Spinal cord (tissue), 10 donors: ENCODE measurements around the gene LONP1. TPM values are rescaled to one million over a fixed set of nuclear protein-coding genes. Genes with fewer than 3 reads are reported as not detected.
"Not testable (repeated sequence)": the region's sequence is repeated elsewhere in the genome, so short reads cannot be mapped to it uniquely, and the experiment has no call there.

Experiments used
- DNase-seq, 6 donors: peaks; one replicate each; pipeline versions ENCODE4 v3.0.0 to v3.0.0-alpha.2; 2013 to 2015; ENCODE audit warnings: low spot score in 6 of 6, low read depth in 4 of 6
- H3K27ac ChIP-seq: one replicate; pipeline ENCODE4 v1.5.1; 2013; ENCODE audit warnings: low read depth, low read length, control low read depth
- H3K27me3 ChIP-seq: one replicate; pipeline ENCODE4 v1.6.1; 2013; ENCODE audit warnings: low read length; ENCODE audit not compliant: control insufficient read depth, insufficient read depth
- H3K36me3 ChIP-seq: one replicate; pipeline ENCODE4 v1.6.1; 2013; ENCODE audit warnings: low read length; ENCODE audit not compliant: control insufficient read depth, insufficient read depth
- H3K4me1 ChIP-seq: one replicate; pipeline ENCODE4 v1.6.1; 2013; ENCODE audit warnings: low read length; ENCODE audit not compliant: control insufficient read depth, insufficient read depth
- H3K4me3 ChIP-seq: one replicate; pipeline ENCODE4 v1.5.1; 2013; ENCODE audit warnings: low read depth, low read length, control low read depth
- H3K9me3 ChIP-seq: one replicate; pipeline ENCODE4 v1.6.1; 2013; ENCODE audit warnings: low read length; ENCODE audit not compliant: control insufficient read depth, insufficient read depth
- WGBS: methylation state at CpG from one replicate; pipeline ENCODE4 v1.1.5; 2013; ENCODE audit warnings: missing lambda C conversion rate; ENCODE audit not compliant: insufficient coverage; 5-methylcytosine and 5-hydroxymethylcytosine counted together
- polyA plus RNA-seq, 2 donors: library from polyadenylated mRNA; unstranded; fragments of 120-200 nt; gene quantifications; one replicate each; pipeline ENCODE4 v1.2.1, GENCODE V29; 2013; ENCODE audit not compliant: insufficient read length in 2 of 2
- total RNA-seq, 2 donors: library from RNA; depleted of rRNA in 1 of 2; stranded (reverse); fragments of 120-200 nt in 1 of 2; fragments of >200 nt in 1 of 2; gene quantifications; one replicate each; pipeline versions ENCODE4 v1.2.3 to v1.2.4, GENCODE V29; 2013 to 2014
- donor health status: healthy.

Gene LONP1
- total and polyA plus RNA-seq, 4 donors, result 29.8 to 79.7 (median 58.9) TPM

DNA sequence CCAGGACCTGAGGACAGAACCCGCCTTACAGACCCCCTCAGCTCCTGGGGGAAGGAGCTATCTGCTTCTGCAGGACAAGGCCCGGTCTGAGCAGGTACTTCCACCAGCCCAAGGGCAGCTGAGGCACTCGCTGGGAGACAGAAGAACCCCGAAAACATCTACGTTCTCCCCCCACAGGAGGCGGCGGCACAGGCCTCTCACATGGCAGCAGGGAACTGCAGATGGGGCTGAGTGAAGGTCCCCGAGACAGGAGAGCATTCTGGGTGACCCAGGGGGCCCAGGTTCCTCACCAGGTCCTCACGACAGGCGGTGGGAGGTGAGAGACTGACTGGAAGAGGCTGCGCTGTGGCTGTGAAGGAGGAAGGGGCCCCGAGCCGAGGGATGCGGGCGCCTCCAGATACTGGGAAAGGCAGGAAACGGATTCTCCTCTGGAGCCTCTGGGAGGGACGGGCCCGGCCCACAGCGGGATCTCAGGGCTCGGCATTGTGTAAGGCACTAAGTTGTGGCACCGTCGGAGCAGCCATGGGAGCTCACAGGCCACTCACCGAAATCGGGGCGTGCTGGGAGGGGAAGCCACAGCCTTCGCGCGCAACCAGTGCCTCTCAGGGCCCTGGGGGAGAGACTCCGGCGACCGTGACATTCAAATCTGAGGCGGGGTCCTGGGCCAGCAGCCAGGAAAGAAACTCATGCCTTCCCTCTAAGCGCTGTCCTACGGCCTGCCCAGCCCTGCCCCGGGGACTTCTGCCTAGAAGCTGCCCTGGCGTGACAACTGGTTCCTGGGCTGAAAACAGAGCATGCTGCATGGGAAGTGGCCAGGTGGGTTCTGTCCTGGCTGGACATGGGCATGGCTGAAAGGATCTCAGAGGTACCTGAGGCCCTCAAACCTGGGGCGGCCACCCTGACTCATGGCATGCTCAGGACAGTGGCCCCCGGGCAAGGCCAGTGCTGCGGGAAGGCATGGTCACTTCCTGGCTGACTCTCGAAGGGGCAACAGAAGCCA is 15.8 kb downstream of the LONP1 start:
- no peak for DNase-seq
- 97% methylated on average over 37 of the region's 40 CpGs for WGBS
- H3K27me3 ChIP-seq, result no peaks in the 10 kb centered on the region
- peaks cover 87% of the 10 kb centered on the region for H3K36me3 ChIP-seq
- no peaks in the 10 kb centered on the region for H3K4me1 ChIP-seq
- no peak overlapping the region for H3K4me3 ChIP-seq
- H3K9me3 ChIP-seq, result no peaks in the 10 kb centered on the region
- no peak overlapping the region for H3K27ac ChIP-seq

DNA sequence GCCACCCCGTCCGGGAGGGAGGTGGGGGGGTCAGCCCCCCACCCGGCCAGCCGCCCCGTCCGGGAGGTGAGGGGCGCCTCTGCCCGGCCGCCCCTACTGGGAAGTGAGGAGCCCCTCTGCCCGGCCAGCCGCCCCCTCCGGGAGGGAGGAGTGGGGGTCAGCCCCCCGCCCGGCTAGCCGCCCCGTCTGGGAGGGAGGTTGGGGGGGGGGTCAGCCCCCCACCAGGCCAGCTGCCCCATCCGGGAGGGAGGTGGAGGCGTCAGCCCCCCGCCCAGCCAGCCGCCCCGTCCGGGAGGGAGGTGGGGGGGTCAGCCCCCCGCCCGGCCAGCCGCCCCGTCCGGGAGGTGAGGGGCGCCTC is 17.9 kb downstream of the LONP1 start:
- WGBS, result no CpG with 5 or more reads among the region's 28 CpGs
- not testable (repeated sequence) for H3K4me3 ChIP-seq

DNA sequence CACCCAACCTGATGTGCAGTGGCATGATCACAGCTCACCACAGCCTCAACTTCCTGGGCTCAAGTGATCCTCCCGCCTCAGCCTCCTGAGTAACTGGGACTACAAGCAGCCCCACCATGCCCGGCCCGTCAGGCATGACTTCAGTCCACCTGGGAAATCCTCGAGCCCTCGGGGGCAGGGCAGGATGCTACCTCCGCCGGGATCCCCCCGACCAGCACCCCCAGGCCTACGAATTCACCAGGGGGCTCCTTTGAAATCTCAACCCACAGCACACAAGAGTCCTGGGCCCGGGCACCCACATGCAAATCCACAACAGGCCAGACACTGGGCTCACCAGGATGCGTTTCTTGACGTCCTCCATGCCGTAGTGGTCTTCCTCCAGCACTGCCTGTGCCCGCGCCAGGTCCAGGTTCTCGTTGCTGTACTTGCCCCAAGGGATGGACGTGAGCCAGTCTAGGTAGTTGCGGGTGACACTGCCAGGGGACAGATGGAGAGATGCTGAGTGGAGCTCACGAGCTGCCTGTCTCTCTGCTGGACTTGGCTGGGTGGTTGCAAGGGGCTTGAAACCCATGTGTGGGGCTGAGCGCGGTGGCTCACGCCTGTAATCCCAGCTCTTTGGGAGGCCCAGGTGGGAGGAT is 19.4 kb downstream of the LONP1 start:
- Histone ChIP-seq H3K27me3 (no peaks in the 10 kb centered on the region), H3K36me3 (peaks cover 87% of the 10 kb centered on the region), H3K9me3 (no peaks in the 10 kb centered on the region), H3K27ac (no peak overlapping the region), H3K4me3 (no peak overlapping the region), H3K4me1 (no peaks in the 10 kb centered on the region)
- 98% methylated on average over 22 of the region's 22 CpGs for WGBS
- no peak for DNase-seq

More for the DNA sequence above, 17.9 kb downstream of the LONP1 start:
- not testable (repeated sequence) for DNase-seq, H3K4me1 ChIP-seq, H3K9me3 ChIP-seq, H3K27ac ChIP-seq, H3K27me3 ChIP-seq
- H3K36me3 ChIP-seq, result peaks cover 87% of the 10 kb centered on the region

DNA sequence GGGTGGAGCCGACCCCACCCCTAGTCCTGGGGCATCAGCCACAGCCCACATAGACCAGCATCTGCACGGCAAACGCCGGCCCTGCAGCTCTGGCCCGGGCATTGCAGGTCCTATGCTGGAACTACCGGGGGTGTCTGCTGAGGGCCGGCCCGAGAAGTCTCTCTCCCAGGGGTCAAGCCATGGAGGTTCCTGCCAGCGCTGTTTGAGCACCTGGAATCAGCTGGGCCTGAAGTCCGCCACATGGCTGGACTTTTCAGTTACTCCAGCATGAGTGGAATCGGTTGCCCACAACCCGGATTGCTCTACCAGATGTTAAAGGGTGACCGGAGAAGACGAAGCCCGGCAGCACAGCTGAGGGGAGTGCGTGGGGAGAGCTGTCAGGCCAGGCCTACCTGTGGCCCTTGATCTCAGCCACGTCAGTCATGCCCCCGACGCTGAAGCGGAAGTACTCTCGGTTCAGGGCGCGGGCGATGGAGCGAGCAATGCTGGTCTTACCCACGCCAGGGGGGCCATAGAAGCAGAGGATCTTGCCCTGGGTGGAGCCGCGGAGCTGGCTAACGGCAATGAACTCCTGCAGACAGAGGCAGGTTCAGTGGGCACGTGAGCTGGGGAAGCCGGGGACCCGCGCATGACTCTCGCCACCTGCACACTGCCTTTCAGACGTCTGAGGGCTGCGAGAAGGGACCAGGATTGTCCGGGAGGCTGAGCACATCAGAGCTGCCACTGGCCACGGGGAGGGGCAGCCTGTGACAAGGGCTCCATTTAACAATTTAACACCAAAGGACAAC is 21.1 kb downstream of the LONP1 start:
- no peaks in the 10 kb centered on the region for H3K27me3 ChIP-seq
- H3K4me1 ChIP-seq, result no peaks in the 10 kb centered on the region
- no peak overlapping the region for H3K27ac ChIP-seq
- peaks cover 88% of the 10 kb centered on the region for H3K36me3 ChIP-seq
- 90% methylated on average over 37 of the region's 38 CpGs for WGBS
- no peak overlapping the region for H3K4me3 ChIP-seq
- no peak for DNase-seq
- H3K9me3 ChIP-seq, result no peaks in the 10 kb centered on the region

DNA sequence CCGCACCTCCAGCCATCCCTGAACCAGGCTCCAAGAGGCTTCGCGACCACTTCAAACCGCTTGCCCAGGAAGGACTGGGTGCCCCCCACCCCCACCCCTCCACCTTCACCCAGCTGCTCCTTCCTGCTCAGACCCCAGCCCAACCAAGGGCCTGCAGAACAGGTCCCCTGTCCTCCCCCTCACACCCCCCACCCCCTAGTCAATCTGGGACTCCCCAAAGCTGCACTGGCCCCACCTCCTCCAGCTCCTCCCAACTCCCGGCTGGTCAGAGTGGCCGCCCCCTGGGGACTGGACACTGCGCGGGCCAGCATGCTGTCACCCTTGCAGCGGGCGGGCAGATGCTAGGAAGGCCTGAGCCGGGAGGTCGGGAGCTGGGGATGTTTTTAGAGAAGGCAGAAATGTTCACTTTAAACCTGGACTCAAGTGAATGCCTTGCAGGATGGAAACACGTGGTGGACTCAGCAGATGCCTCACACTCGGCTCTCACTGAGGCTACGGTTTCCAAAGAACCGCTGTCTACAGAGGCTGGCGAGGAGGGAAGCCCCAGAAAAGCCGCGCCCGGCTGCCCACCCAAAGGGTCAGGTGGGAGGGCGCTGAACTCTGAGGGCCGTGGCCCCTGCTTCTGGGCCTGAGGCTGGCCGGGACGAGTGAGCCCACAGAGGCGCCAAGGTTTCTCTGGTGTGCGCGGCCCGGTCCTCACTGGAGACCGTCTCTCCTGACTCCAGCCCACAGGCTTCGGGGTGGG is 21.9 kb downstream of the LONP1 start:
- peaks cover 88% of the 10 kb centered on the region for H3K36me3 ChIP-seq
- no peak for DNase-seq
- H3K4me3 ChIP-seq, result no peak overlapping the region
- WGBS, result 81% methylated on average over 29 of the region's 30 CpGs
- no peaks in the 10 kb centered on the region for H3K4me1 ChIP-seq
- H3K27me3 ChIP-seq, result no peaks in the 10 kb centered on the region
- H3K27ac ChIP-seq, result no peak overlapping the region
- no peaks in the 10 kb centered on the region for H3K9me3 ChIP-seq

DNA sequence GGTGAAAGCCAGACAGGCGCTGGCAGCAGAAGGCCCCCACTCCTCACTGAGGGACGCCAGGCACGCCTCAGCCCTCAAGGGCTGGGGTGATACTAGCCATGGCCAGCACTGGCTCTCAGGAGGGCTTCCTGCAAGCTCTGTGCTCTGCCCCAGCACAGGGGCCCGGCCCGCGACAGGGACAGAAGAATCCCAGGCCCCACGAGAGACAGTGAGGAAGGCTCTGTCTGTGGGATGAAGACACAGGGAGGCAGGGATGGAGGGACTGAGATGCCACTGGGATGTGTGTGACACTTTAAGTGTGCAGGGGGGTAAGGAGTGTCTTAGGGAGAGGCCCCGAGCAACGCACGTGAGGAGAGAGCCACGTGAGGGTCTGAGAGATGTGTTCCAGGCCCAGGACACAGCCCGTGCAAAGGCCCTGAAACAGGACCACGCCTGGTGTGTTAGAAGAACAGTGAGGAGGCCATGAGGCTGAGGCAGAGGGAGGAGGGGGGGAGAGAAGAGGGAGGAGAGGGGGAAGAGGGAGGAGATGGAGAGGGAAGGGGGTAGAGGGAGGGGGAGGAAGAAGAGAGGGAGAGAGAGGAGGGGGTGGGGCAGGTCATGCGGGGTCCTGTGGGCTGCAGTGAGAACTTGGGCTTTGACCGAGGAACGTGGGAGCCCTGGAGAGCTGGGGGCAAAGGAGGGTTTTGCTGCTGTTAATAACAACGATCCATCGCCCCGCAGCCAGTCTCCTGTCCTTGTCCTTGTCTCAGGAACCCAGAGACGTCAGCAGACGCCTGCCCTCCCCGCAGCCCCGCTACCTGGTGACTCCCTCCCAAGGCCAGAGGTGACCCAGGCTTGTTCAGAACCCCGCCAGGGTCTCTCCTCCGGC is 22.7 kb downstream of the LONP1 start:
- H3K27me3 ChIP-seq, result no peaks in the 10 kb centered on the region
- H3K9me3 ChIP-seq, result no peaks in the 10 kb centered on the region
- no peak overlapping the region for H3K27ac ChIP-seq
- peaks cover 3% of the 10 kb centered on the region for H3K4me1 ChIP-seq
- no peak for DNase-seq
- peaks cover 95% of the 10 kb centered on the region for H3K36me3 ChIP-seq
- WGBS, result 85% methylated on average over 23 of the region's 25 CpGs
- H3K4me3 ChIP-seq, result no peak overlapping the region

DNA sequence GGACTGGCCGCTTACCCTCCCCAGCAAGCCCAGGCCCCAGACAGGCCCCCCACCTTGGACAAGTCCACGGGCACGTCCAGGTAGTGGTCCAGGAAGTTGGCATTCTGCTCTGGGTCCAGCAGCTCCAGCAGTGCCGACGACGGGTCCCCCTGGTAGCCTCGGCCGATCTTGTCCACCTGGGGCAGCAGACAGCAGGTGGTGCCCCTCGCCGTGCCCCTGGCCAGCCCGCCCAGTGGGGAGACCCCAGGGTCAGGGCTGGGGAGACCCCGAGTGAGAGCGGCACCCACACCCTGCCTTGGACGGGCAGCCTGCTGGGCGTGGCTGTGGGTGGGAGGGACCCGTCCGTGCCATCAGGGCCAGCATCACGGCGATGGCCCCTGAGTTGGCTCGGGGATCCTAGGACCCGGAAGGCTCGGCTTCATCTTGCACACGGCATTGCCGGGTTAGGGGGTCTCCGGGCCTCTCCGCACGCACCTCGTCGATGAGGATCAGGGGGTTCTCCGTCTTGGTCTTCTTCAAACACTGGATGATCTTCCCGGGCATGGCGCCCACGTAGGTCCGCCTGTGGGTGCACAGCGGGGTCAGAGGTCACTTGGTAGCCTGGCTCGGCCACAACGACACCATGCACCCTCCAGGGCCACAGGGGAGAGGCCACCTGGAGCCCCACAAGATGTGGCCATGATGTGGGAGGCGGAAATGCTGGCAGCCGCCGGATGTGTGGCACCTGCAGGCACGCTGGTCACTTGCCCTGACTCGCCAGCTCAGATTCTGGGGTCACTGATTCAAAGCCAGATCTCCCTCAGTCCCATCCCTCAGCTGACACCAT is 23.5 kb downstream of the LONP1 start:
- H3K36me3 ChIP-seq, result peaks cover 99% of the 10 kb centered on the region
- no peak for DNase-seq
- H3K27ac ChIP-seq, result no peak overlapping the region
- no peaks in the 10 kb centered on the region for H3K9me3 ChIP-seq
- no peak overlapping the region for H3K4me3 ChIP-seq
- peaks cover 11% of the 10 kb centered on the region for H3K4me1 ChIP-seq
- WGBS, result 91% methylated on average over 42 of the region's 42 CpGs
- no peaks in the 10 kb centered on the region for H3K27me3 ChIP-seq

DNA sequence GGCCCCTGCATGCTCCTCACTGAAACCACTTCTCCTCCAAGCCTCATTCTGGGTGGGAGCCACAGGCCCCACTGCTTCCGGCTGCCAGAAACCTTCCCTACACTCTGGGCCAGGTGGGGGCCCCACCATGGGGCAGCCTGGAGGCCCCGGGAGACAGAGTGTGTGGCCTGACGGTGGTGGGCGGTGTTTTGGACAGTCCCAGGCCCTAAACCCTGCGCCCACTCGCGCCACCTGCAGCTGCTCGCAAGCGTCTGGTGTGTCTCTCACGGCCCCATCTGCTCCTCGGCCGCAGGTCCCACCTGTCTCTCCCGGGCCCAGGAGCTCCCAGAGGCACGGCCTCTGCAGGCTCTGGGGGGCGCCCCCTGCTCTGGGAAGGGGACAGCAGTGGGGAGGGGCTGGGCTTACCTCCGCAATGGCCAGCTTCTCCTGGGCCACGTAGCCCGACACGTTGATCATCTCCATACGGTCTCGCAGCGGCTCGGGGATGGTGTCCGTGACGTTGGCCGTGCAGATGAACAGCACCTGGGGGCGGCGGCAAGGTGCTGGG is 24.2 kb downstream of the LONP1 start:
- Histone ChIP-seq H3K9me3 (no peaks in the 10 kb centered on the region), H3K4me1 (peaks cover 18% of the 10 kb centered on the region), H3K27ac (no peak overlapping the region), H3K36me3 (peaks cover 99% of the 10 kb centered on the region), H3K27me3 (no peaks in the 10 kb centered on the region), H3K4me3 (no peak overlapping the region)
- WGBS, result 84% methylated on average over 28 of the region's 28 CpGs
- no peak for DNase-seq
